Measurements from ENCODE around the gene TNFRSF25. TPM values are rescaled to one million over a fixed set of nuclear protein-coding genes. Genes with fewer than 3 reads are reported as not detected.

TNFRSF25 gene
- total RNA-seq (2022; extraction: Qiagen RNA extraction; ENCODE audit: low read depth), result 1.8 to 4.0 TPM (median 2.4 TPM) in 5 replicates

GRCh38 chr1:6466023-6466422 is at the start of gene TNFRSF25:
TSS of gene TNFRSF25 (minus strand) at chr1:6466173. CDS start at chr1:6466107, 66 bp downstream.

GRCh38 chr1:6491480-6491962 is 25.5 kb upstream of the TNFRSF25 start, which contains the start of gene PLEKHG5:
TSS of gene PLEKHG5 (minus strand) at chr1:6491667. CDS start at chr1:6477571, 14,096 bp downstream.

GRCh38 chr1:6424619-6425593 is 41.1 kb downstream of the TNFRSF25 start, which contains the start of gene ESPN:
TSS of gene ESPN (plus strand) at chr1:6424776. CDS start at chr1:6424956, 180 bp downstream.

GRCh38 chr1:6419804-6420453 is 46.0 kb downstream of the TNFRSF25 start, which contains the start of gene HES2:
TSS of gene HES2 (minus strand) at chr1:6419919. CDS start at chr1:6419820, 99 bp downstream.

Other genes with a start within 250 kb of the TNFRSF25 start
- 45.8 to 60.5 TPM (median 56.1 TPM) in 5 replicates for gene ICMT, start 230.2 kb downstream of the TNFRSF25 start, total RNA-seq (2022; extraction: Qiagen RNA extraction; ENCODE audit: low read depth)
- gene HES3, start 222.0 kb downstream of the TNFRSF25 start, total RNA-seq (2022; extraction: Qiagen RNA extraction; ENCODE audit: low read depth), result not detected in 5 replicates
- gene GPR153, start 205.1 kb downstream of the TNFRSF25 start, total RNA-seq (2022; extraction: Qiagen RNA extraction; ENCODE audit: low read depth), result 0.64 to 1.4 TPM (median 1.1 TPM) in 5 replicates
- gene ACOT7, start 72.4 kb downstream of the TNFRSF25 start, total RNA-seq (2022; extraction: Qiagen RNA extraction; ENCODE audit: low read depth), result 53.5 to 77.1 TPM (median 70.0 TPM) in 5 replicates
- 2.3 to 4.7 TPM (median 4.2 TPM) in 5 replicates for gene HES2, start 46.3 kb downstream of the TNFRSF25 start, total RNA-seq (2022; extraction: Qiagen RNA extraction; ENCODE audit: low read depth)
- 0.32 to 0.61 TPM (median 0.48 TPM) in 5 replicates for gene ESPN, start 41.4 kb downstream of the TNFRSF25 start, total RNA-seq (2022; extraction: Qiagen RNA extraction; ENCODE audit: low read depth)
- gene PLEKHG5, start 25.5 kb upstream of the TNFRSF25 start, total RNA-seq (2022; extraction: Qiagen RNA extraction; ENCODE audit: low read depth), result 2.1 to 4.0 TPM (median 2.8 TPM) in 5 replicates
- 3.3 to 5.1 TPM (median 4.5 TPM) in 5 replicates for gene NOL9, start 88.3 kb upstream of the TNFRSF25 start, total RNA-seq (2022; extraction: Qiagen RNA extraction; ENCODE audit: low read depth)
- gene TAS1R1, start 89.1 kb upstream of the TNFRSF25 start, total RNA-seq (2022; extraction: Qiagen RNA extraction; ENCODE audit: low read depth), result not detected in 5 replicates
- 9.4 to 14.3 TPM (median 11.2 TPM) in 5 replicates for gene ZBTB48, start 113.8 kb upstream of the TNFRSF25 start, total RNA-seq (2022; extraction: Qiagen RNA extraction; ENCODE audit: low read depth)
- gene KLHL21, start 136.7 kb upstream of the TNFRSF25 start, total RNA-seq (2022; extraction: Qiagen RNA extraction; ENCODE audit: low read depth), result 20.6 to 32.5 TPM (median 26.0 TPM) in 5 replicates
- gene PHF13, start 147.6 kb upstream of the TNFRSF25 start, total RNA-seq (2022; extraction: Qiagen RNA extraction; ENCODE audit: low read depth), result 7.7 to 10.7 TPM (median 9.4 TPM) in 5 replicates
- gene THAP3, start 158.7 kb upstream of the TNFRSF25 start, total RNA-seq (2022; extraction: Qiagen RNA extraction; ENCODE audit: low read depth), result 14.9 to 17.9 TPM (median 17.2 TPM) in 5 replicates
- gene DNAJC11, start 235.6 kb upstream of the TNFRSF25 start, total RNA-seq (2022; extraction: Qiagen RNA extraction; ENCODE audit: low read depth), result 32.0 to 40.4 TPM (median 34.6 TPM) in 5 replicates

All from A549 treated with RU486 at 1 μM for 4 hours (cell line).